ENCODE results near the gene CMIP.

DNA sequence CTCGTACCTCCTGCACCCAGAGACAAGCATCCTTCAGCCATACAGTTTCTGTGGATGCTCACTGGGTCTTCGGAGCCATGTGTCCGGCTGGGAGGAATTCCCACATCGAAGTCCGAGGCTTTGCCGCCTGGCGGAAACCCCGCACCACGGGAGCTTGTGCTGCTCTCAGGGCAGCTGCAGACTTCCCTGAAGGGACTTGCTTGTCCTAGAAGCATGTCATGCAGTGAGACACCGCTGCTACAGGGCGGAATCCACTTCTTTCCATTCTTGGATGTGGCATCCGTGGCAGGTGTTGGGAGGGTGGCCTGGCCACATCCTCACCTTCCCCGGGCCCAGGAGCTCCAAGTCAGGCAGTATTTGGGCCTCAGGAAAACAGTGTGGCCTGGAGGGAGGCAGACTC lies 122.5 kb downstream of the CMIP start:
- no peak for TF ChIP-seq EZH2 (IDR thresholded peaks at IDR 0.05; ENCODE audit: borderline replicate concordance, low read length)
- TF ChIP-seq, protein P1, sequence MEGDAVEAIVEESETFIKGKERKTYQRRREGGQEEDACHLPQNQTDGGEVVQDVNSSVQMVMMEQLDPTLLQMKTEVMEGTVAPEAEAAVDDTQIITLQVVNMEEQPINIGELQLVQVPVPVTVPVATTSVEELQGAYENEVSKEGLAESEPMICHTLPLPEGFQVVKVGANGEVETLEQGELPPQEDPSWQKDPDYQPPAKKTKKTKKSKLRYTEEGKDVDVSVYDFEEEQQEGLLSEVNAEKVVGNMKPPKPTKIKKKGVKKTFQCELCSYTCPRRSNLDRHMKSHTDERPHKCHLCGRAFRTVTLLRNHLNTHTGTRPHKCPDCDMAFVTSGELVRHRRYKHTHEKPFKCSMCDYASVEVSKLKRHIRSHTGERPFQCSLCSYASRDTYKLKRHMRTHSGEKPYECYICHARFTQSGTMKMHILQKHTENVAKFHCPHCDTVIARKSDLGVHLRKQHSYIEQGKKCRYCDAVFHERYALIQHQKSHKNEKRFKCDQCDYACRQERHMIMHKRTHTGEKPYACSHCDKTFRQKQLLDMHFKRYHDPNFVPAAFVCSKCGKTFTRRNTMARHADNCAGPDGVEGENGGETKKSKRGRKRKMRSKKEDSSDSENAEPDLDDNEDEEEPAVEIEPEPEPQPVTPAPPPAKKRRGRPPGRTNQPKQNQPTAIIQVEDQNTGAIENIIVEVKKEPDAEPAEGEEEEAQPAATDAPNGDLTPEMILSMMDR (conservative IDR thresholded peaks at IDR 0.05 in 1 of 2, IDR thresholded peaks at IDR 0.05 in 1 of 2; ENCODE audit: extremely low read depth in 1 of 2, insufficient read depth in 1 of 2, low read depth in 1 of 2, low read length in 2 of 2): no peak
